K562 (cell line): ENCODE measurements around the gene UBE3D. TPM values are rescaled to one million over a fixed set of nuclear protein-coding genes. Genes with fewer than 3 reads are reported as not detected.

ENCODE experiments used
- CHD1 ChIP-seq: fragments of 200-600 bp; sonication (generic); IDR thresholded peaks from one replicate; pipeline ENCODE4 v1.6.1; 2012; ENCODE audit warnings: mild to moderate bottlenecking, moderate library complexity, low read length, inconsistent platforms
- DMBX1 ChIP-seq: fragments of 250-450 bp; sonication (Bioruptor Pico); IDR thresholded peaks from 2 replicates; pipeline ENCODE4 v1.8.0; 2022; ENCODE audit warnings: inconsistent platforms, mild to moderate bottlenecking, moderate library complexity, borderline replicate concordance
- DNMT1 ChIP-seq: fragments of 450-650 bp; IDR thresholded peaks from 2 replicates; pipeline ENCODE4 v1.6.1; 2016; ENCODE audit warnings: antibody characterized with exemption, mild to moderate bottlenecking
- HCFC1 ChIP-seq: IDR thresholded peaks from 2 replicates; pipeline ENCODE4 v1.6.1; 2012; ENCODE audit warnings: low read depth, low read length, improper control_type of control experiment
- JUN ChIP-seq, 2 experiments: sonication (generic) in 1 of 2; formaldehyde crosslinking in 1 of 2; IDR thresholded peaks; 2 replicates each; pipeline versions ENCODE4 v1.6.1 to v1.8.0; 2012 to 2022; ENCODE audit warnings: borderline replicate concordance in 2 of 2, mild to moderate bottlenecking in 2 of 2, improper control_type of control experiment in 1 of 2, low read depth in 1 of 2, low read length in 1 of 2, missing genetic modification reagents in 1 of 2
- NCOA1 ChIP-seq: fragments of 450-650 bp; IDR thresholded peaks from 2 replicates; pipeline ENCODE4 v1.6.1; 2016; ENCODE audit warnings: low read depth
- RBM39 ChIP-seq: fragments of 200-400 bp; formaldehyde crosslinking; optimal IDR thresholded peaks from 2 replicates; pipeline ENCODE3; 2018; ENCODE audit warnings: low read depth, low read length
- STAT6 ChIP-seq: sonication (generic); formaldehyde crosslinking; IDR thresholded peaks from 2 replicates; pipeline ENCODE4 v1.8.1; 2023; ENCODE audit warnings: mild to moderate bottlenecking, missing genetic modification reagents
- TCF7 ChIP-seq: sonication (generic); IDR thresholded peaks from 2 replicates; pipeline ENCODE4 v1.6.1; 2016; ENCODE audit warnings: antibody characterized with exemption, borderline replicate concordance
- polyA plus RNA-seq, 8 experiments: library from polyadenylated mRNA; depleted of rRNA in 4 of 8; stranded (reverse) in 5 of 8; unstranded in 3 of 8; fragments of >200 nt; fragmentation: Nextera tagmentation in 2 of 8; fragmentation: Illumina TruSeq in 1 of 8; extraction: Ambion mirVana in 2 of 8; extraction: Trizol in 1 of 8; gene quantifications; 2 replicates each; pipeline versions ENCODE4 v1.2.1 to v1.2.3, GENCODE V29; 2011 to 2014; ENCODE audit warnings: inconsistent platforms in 1 of 8, missing spikeins in 1 of 8
- total RNA-seq, 7 experiments: library from RNA; depleted of rRNA in 6 of 7; stranded (reverse); fragments of >200 nt in 6 of 7; fragmentation: Illumina TruSeq in 2 of 7; extraction: Trizol in 2 of 7; gene quantifications; 2 replicates each; pipeline versions ENCODE4 v1.2.1 to v1.2.3, GENCODE V29; 2011 to 2021; ENCODE audit warnings: low replicate concordance in 1 of 7
- TF ChIP-seq, protein P1 (sequence below): fragments of 450-650 bp; IDR thresholded peaks from 2 replicates; pipeline ENCODE4 v1.6.1; 2018; ENCODE audit not compliant: partially characterized antibody
- TF ChIP-seq, protein P2 (sequence below): sonication (generic); formaldehyde crosslinking; IDR thresholded peaks from 2 replicates; pipeline ENCODE4 v1.8.1; 2023; ENCODE audit warnings: mild to moderate bottlenecking, missing genetic modification reagents
- TF ChIP-seq, protein P3 (sequence below): fragments of 250-450 bp; sonication (Bioruptor Pico); IDR thresholded peaks from 2 replicates; pipeline ENCODE4 v1.5.1; 2021; ENCODE audit warnings: mild to moderate bottlenecking
- TF ChIP-seq, protein P4 (sequence below): fragments of 250-450 bp; sonication (Bioruptor Pico); IDR thresholded peaks from 2 replicates; pipeline ENCODE4 v1.4.0; 2020; ENCODE audit warnings: mild to moderate bottlenecking, moderate library complexity, borderline replicate concordance

Gene UBE3D
- total and polyA plus RNA-seq, 9 of the 15 experiments (the other 6 are each of a cell fraction or from before 2014, with no cell fraction given) = 9.4 to 17.6 (median 11.9) TPM

DNA sequence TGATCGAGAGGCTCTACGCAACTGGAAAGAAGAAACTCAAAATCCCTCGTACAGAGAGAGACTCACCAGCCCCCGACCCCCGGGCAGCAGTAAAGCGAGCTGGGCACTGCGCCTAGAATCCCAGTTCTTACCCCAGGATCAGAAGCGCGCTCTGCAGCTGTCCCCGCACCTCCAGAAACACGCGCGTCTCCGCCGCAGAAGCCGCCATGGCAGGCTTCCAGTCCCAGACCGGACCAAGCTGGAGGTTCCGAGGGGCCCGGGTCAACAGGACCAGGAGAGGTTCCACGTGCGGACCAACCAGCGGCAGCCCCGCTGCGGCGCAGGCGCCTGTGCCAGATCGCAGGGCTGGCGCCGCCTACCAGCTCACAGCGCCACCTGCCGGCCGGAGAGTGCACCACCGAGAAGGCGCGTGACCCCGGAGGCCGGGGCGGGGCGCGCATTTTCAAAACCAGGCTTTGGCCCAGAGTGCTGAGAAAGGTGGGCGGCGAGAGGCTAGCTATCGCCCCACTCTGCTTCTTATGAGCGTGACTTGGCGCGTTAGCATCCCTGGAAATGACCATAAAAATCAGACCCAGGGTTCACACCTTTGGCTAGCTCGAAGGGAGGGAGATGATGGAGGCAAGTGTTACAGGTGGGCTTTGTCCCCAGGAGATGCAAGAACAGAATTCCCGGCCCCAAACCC lies at the start of gene UBE3D (continued):
- TF ChIP-seq RBM39 (no peak), JUN (IDR thresholded peaks at IDR 0.05; ENCODE audit: borderline replicate concordance, low read depth, low read length) (no peak), JUN (CRISPR knock-in tag; IDR thresholded peaks at IDR 0.05; ENCODE audit: borderline replicate concordance) (peak; percentile 54; the same call in 1 of the 2 replicates), STAT6 (peak; percentile 89; the same call in 1 of the 2 replicates), CHD1 (no peak), TCF7 (0 out of 2 replicates have a peak, but pooled peaks have one; percentile 28), NCOA1 (no peak), HCFC1 (peak; percentile 45; the same call in 1 of the 2 replicates), DMBX1 (CRISPR knock-in tag) (0 out of 2 replicates have a peak, but pooled peaks have one; percentile 14), DNMT1 (no peak)
- TF ChIP-seq, protein P1, sequence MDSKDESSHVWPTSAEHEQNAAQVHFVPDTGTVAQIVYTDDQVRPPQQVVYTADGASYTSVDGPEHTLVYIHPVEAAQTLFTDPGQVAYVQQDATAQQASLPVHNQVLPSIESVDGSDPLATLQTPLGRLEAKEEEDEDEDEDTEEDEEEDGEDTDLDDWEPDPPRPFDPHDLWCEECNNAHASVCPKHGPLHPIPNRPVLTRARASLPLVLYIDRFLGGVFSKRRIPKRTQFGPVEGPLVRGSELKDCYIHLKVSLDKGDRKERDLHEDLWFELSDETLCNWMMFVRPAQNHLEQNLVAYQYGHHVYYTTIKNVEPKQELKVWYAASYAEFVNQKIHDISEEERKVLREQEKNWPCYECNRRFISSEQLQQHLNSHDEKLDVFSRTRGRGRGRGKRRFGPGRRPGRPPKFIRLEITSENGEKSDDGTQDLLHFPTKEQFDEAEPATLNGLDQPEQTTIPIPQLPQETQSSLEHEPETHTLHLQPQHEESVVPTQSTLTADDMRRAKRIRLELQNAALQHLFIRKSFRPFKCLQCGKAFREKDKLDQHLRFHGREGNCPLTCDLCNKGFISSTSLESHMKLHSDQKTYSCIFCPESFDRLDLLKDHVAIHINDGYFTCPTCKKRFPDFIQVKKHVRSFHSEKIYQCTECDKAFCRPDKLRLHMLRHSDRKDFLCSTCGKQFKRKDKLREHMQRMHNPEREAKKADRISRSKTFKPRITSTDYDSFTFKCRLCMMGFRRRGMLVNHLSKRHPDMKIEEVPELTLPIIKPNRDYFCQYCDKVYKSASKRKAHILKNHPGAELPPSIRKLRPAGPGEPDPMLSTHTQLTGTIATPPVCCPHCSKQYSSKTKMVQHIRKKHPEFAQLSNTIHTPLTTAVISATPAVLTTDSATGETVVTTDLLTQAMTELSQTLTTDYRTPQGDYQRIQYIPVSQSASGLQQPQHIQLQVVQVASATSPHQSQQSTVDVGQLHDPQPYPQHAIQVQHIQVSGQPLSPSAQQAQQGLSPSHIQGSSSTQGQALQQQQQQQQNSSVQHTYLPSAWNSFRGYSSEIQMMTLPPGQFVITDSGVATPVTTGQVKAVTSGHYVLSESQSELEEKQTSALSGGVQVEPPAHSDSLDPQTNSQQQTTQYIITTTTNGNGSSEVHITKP = peak; percentile 68
- TF ChIP-seq, protein P2, sequence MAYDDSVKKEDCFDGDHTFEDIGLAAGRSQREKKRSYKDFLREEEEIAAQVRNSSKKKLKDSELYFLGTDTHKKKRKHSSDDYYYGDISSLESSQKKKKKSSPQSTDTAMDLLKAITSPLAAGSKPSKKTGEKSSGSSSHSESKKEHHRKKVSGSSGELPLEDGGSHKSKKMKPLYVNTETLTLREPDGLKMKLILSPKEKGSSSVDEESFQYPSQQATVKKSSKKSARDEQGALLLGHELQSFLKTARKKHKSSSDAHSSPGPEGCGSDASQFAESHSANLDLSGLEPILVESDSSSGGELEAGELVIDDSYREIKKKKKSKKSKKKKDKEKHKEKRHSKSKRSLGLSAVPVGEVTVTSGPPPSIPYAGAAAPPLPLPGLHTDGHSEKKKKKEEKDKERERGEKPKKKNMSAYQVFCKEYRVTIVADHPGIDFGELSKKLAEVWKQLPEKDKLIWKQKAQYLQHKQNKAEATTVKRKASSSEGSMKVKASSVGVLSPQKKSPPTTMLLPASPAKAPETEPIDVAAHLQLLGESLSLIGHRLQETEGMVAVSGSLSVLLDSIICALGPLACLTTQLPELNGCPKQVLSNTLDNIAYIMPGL (CRISPR knock-in tag) = 0 out of 2 replicates have a peak, but pooled peaks have one; percentile 55
- TF ChIP-seq, protein P3, sequence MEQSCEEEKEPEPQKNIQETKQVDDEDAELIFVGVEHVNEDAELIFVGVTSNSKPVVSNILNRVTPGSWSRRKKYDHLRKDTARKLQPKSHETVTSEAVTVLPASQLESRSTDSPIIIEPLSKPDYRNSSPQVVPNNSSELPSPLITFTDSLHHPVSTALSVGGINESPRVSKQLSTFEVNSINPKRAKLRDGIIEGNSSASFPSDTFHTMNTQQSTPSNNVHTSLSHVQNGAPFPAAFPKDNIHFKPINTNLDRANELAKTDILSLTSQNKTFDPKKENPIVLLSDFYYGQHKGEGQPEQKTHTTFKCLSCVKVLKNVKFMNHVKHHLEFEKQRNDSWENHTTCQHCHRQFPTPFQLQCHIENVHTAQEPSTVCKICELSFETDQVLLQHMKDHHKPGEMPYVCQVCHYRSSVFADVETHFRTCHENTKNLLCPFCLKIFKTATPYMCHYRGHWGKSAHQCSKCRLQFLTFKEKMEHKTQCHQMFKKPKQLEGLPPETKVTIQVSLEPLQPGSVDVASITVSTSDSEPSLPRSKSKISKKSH (CRISPR knock-in tag) = no peak
- TF ChIP-seq, protein P4, sequence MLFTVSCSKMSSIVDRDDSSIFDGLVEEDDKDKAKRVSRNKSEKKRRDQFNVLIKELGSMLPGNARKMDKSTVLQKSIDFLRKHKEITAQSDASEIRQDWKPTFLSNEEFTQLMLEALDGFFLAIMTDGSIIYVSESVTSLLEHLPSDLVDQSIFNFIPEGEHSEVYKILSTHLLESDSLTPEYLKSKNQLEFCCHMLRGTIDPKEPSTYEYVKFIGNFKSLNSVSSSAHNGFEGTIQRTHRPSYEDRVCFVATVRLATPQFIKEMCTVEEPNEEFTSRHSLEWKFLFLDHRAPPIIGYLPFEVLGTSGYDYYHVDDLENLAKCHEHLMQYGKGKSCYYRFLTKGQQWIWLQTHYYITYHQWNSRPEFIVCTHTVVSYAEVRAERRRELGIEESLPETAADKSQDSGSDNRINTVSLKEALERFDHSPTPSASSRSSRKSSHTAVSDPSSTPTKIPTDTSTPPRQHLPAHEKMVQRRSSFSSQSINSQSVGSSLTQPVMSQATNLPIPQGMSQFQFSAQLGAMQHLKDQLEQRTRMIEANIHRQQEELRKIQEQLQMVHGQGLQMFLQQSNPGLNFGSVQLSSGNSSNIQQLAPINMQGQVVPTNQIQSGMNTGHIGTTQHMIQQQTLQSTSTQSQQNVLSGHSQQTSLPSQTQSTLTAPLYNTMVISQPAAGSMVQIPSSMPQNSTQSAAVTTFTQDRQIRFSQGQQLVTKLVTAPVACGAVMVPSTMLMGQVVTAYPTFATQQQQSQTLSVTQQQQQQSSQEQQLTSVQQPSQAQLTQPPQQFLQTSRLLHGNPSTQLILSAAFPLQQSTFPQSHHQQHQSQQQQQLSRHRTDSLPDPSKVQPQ (CRISPR knock-in tag) = peak; percentile 41; the same call in 1 of the 2 replicates
